Measurements from ENCODE around the gene ZNF57.
"Not testable (repeated sequence)": the region's sequence is repeated elsewhere in the genome, so short reads cannot be mapped to it uniquely, and the experiment has no call there.

The ZNF57 gene

GRCh38 chr19:2952953-2953481, 52.3 kb downstream of the ZNF57 start:
- DNase-seq (ENCODE audit: low read depth): no peak

GRCh38 chr19:2957160-2957559, 56.4 kb downstream of the ZNF57 start:
- DNase-seq (ENCODE audit: low read depth): no peak

- no peak for DNase-seq (ENCODE audit: low read depth)
Measured at GRCh38 chr19:2960120-2960519, 59.4 kb downstream of the ZNF57 start.

- peak; percentile 61 for DNase-seq (ENCODE audit: low read depth)
Measured at GRCh38 chr19:2962018-2962670, 61.4 kb downstream of the ZNF57 start.

GRCh38 chr19:2963122-2963521, 62.4 kb downstream of the ZNF57 start:
- no peak for DNase-seq (ENCODE audit: low read depth)

- not testable (repeated sequence) for DNase-seq (ENCODE audit: low read depth)
Measured at GRCh38 chr19:2963631-2964030, 62.9 kb downstream of the ZNF57 start.

GRCh38 chr19:2964874-2965273, 64.1 kb downstream of the ZNF57 start:
- no peak for DNase-seq (ENCODE audit: low read depth)

- DNase-seq (ENCODE audit: low read depth): no peak
Measured at GRCh38 chr19:2967972-2968371, 67.2 kb downstream of the ZNF57 start.

Data from HS-5 (cell line).